Neural progenitor cell (in vitro differentiated cells): Measurements from ENCODE around the gene PA2G4.

ENCODE experiments used
- CTCF ChIP-seq: fragments of 200-600 bp; sonication (generic); IDR thresholded peaks from 2 replicates; pipeline ENCODE4 v1.5.1; 2017; ENCODE audit warnings: antibody characterized with exemption, mild to moderate bottlenecking
- EZH2 ChIP-seq: fragments of 200-600 bp; sonication (generic); IDR thresholded peaks from 2 replicates; pipeline ENCODE4 v1.6.1; 2017; ENCODE audit warnings: antibody characterized with exemption, mild to moderate bottlenecking, moderate library complexity

GRCh38 chr12:56080556-56081138, 23.7 kb upstream of the PA2G4 start:
- TF ChIP-seq CTCF: no peak
- no peak for TF ChIP-seq EZH2
